Fibroblast of mammary gland (primary cell): ENCODE measurements around the gene CHODL.

ENCODE experiments used
- DNase-seq: peaks from one replicate; pipeline ENCODE4 v3.0.0-alpha.2; 2010; ENCODE audit warnings: low read depth
- H3K4me3 ChIP-seq: 2 replicates; pipeline ENCODE4 v1.5.1; 2011; ENCODE audit warnings: low read depth, mild to moderate bottlenecking, low read length, moderate library complexity; ENCODE audit not compliant: control insufficient read depth
- CTCF ChIP-seq: conservative IDR thresholded peaks from 2 replicates; pipeline ENCODE4 v1.5.1; 2011; ENCODE audit warnings: low read depth, low read length, inconsistent platforms; ENCODE audit not compliant: control insufficient read depth, insufficient read depth

CHODL gene

GRCh38 chr21:18253221-18253620, 8.6 kb downstream of the CHODL start:
- no peak for TF ChIP-seq CTCF
- no peak overlapping the region for H3K4me3 ChIP-seq
- no peak for DNase-seq

GRCh38 chr21:18253799-18254198, 9.2 kb downstream of the CHODL start:
- TF ChIP-seq CTCF = no peak
- no peak overlapping the region for H3K4me3 ChIP-seq
- DNase-seq = no peak

- no peak overlapping the region for H3K4me3 ChIP-seq
- no peak for DNase-seq
- no peak for TF ChIP-seq CTCF
These were observed 21.3 kb downstream of the CHODL start for GRCh38 chr21:18265944-18266343.

- TF ChIP-seq CTCF = no peak
- no peak for DNase-seq
- H3K4me3 ChIP-seq = no peak overlapping the region
These were observed 22.9 kb downstream of the CHODL start for GRCh38 chr21:18267496-18267895.

GRCh38 chr21:18268906-18269305, 24.3 kb downstream of the CHODL start:
- no peak for DNase-seq
- H3K4me3 ChIP-seq = no peak overlapping the region
- no peak for TF ChIP-seq CTCF

- TF ChIP-seq CTCF = no peak
- no peak overlapping the region for H3K4me3 ChIP-seq
- DNase-seq = no peak
These were observed 25.2 kb downstream of the CHODL start for GRCh38 chr21:18269856-18270255.

GRCh38 chr21:18273400-18273799, 28.8 kb downstream of the CHODL start:
- no peak overlapping the region for H3K4me3 ChIP-seq
- TF ChIP-seq CTCF = no peak
- DNase-seq = no peak
